Adrenal gland (tissue), 5 donors: ENCODE measurements around the gene FAM110D.

Experiments used
- POLR2A ChIP-seq, 2 donors: fragments of 450-650 bp; IDR thresholded peaks; one replicate each; pipeline ENCODE4 v1.6.1; 2017; ENCODE audit warnings: antibody characterized with exemption in 2 of 2, mild to moderate bottlenecking in 2 of 2, moderate library complexity in 1 of 2
- TF ChIP-seq, protein P1 (sequence below), 6 experiments: fragments of 450-650 bp in 4 of 6; fragments of 200-600 bp in 2 of 6; sonication (generic) in 1 of 6; IDR thresholded peaks; 1 replicate in 5 of 6; 2 replicates in 1 of 6; pipeline versions ENCODE4 v1.5.1 to v1.8.0; 2016 to 2021; ENCODE audit warnings: antibody characterized with exemption in 6 of 6, mild to moderate bottlenecking in 2 of 6, moderate library complexity in 1 of 6
- donor health status: DM: no; HTN: no; CAD: no.

DNA sequence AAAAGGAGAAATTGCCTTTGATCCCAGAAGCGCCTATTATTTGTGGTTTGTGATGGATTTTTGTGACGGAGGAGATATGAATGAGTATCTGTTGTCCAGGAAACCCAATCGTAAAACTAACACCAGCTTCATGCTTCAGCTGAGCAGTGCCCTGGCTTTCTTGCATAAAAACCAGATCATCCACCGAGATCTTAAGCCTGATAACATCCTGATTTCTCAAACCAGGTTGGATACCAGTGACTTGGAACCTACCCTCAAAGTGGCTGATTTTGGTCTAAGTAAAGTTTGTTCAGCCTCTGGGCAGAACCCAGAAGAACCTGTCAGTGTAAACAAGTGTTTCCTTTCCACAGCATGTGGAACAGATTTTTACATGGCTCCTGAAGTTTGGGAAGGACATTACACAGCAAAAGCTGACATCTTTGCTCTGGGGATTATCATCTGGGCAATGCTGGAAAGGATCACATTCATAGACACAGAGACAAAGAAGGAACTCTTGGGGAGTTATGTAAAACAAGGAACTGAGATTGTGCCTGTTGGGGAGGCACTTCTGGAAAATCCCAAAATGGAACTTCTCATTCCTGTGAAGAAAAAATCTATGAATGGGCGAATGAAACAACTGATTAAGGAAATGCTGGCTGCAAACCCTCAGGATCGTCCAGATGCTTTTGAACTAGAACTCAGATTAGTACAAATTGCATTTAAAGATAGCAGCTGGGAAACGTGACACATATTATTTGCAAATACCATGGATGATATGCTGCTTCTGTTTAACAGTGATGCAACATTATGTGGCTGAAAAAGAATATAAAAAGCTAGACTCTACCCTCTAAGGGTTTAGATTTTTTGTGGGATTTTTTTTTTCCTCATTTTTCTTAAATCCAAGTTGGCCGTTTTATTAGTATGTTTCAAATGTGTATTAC, 36.8 kb upstream of the FAM110D start:
- TF ChIP-seq, protein P1, sequence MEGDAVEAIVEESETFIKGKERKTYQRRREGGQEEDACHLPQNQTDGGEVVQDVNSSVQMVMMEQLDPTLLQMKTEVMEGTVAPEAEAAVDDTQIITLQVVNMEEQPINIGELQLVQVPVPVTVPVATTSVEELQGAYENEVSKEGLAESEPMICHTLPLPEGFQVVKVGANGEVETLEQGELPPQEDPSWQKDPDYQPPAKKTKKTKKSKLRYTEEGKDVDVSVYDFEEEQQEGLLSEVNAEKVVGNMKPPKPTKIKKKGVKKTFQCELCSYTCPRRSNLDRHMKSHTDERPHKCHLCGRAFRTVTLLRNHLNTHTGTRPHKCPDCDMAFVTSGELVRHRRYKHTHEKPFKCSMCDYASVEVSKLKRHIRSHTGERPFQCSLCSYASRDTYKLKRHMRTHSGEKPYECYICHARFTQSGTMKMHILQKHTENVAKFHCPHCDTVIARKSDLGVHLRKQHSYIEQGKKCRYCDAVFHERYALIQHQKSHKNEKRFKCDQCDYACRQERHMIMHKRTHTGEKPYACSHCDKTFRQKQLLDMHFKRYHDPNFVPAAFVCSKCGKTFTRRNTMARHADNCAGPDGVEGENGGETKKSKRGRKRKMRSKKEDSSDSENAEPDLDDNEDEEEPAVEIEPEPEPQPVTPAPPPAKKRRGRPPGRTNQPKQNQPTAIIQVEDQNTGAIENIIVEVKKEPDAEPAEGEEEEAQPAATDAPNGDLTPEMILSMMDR (IDR thresholded peaks at IDR 0.05) = no peak
- TF ChIP-seq POLR2A (IDR thresholded peaks at IDR 0.05) = no peak
